ENCODE measurements around the gene SNX2.
"Not testable (repeated sequence)": the region's sequence is repeated elsewhere in the genome, so short reads cannot be mapped to it uniquely, and the experiment has no call there.

SNX2 gene

DNA sequence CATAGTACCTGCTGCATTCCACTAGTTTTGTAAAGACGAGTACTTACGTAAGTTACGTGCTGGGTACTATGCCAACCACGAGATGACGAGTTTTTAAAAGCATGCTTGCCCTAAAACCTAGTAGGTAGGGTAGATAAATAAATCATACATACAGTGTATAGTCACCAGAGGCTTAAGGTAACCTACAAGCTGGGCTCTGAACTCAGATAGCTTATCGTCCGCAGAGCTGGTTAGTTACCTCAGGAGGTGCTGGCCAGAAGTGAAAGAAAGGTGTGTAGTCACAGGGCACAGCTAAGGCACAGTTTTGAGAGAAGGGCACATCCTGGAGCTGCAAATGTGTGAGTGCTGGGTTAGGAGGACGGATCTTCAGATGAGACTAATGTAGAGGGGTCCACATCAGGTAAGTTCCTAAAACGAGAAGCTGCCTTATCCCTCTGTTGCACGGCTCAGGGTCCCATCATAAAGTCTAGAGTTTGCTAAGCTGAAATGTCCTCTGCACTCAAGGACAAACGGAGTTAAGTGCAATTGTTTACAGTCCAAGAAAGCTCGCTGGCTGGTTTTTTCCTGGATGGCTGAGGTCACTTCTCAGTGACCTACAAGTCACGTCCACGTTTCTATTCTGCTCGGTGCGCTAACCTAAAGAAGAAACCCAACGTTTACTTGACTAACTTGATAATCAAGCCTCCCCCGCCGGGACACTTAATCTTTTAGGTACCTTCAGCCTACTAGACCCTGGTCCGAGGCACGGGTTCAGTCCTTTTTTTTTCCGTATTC lies 69.4 kb downstream of the SNX2 start:
- DNase-seq (ENCODE audit: low read depth), result no peak

DNA sequence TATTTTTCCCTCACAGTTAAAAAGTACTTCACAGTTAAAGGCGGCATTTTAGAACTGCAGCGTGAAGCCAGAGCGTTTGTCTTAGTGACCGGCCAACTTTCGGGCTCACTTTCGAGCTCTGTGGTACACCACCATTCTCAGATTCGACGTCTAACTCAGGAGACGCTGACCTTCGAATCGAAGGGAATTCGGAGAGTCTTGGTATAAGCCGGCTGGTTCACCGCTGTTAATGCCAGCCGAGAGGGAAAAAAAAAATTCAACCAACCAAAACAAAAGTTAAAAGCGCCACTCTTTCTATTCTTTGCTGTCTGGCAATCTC lies 70.0 kb downstream of the SNX2 start:
- DNase-seq (ENCODE audit: low read depth), result no peak

DNA sequence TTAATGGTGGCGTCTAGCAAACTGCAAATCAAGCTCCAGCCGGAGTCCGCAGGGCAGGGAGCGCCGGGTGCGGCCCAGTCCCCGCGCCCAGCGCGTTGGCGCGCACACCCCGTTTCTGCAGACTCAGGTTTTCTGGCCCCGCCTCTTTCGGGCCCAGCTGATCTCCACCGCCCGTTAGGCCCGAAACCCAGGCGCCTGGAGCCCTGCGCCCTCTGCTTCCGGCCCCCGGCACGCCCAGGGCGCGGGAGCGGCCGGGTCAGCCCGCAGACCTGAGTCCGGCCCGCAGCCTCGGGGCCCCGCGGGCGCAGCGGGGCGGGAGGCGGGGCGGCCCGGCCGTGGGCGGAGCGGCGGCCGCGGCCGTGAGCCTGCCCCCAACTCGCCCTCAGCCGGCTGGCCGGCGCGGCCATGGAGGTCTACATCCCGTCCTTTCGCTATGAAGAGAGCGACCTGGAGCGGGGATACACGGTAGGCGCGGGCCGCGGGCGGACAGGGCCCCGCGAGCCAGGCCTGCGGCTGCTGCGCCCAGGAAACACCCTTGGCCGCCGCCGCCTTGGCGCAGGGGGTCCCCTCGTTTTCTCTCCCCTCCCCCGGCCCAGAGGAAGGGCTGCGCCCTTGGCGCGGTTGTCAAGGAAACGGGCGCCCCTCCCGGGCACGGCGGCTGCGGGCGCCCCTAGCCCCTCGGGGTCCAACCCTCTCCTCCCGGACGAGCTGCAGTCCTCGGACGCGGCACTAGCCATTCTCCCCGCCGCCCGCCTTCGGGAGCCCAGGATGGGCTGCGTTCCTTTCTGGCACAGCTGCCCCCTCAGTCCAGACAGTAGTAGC lies 70.6 kb downstream of the SNX2 start, which contains the start of gene SNX24:
Gene SNX24, plus strand, starts transcription at position 385 of the 822 bp plus-strand sequence. Its CDS starts 21 bp downstream, at position 406.
- peak; percentile 47 for DNase-seq (ENCODE audit: low read depth)

DNA sequence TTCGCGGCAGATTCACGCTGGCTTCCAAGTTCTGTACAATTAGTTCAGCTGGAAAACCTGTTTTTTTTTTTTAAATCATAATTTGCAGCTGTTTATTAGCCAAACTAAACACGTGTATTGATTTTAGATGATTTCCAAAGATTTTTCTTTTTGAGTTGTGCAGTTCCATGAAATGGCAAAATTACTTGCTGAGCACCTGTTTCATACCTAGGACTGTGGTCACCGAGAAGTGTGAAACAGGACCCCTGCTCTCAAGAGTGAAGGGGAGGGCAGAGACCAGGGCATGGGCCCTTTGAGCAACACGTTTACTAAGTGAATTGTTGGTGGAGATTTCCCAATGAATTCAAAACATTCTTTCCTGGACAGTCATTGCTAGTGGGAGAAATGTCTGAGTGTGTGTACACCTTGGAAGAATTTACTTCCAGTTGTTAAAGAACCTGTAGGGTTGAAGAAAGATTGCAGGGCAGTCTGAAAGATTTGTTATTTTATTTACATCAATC lies 71.2 kb downstream of the SNX2 start:
- DNase-seq (ENCODE audit: low read depth), result no peak

DNA sequence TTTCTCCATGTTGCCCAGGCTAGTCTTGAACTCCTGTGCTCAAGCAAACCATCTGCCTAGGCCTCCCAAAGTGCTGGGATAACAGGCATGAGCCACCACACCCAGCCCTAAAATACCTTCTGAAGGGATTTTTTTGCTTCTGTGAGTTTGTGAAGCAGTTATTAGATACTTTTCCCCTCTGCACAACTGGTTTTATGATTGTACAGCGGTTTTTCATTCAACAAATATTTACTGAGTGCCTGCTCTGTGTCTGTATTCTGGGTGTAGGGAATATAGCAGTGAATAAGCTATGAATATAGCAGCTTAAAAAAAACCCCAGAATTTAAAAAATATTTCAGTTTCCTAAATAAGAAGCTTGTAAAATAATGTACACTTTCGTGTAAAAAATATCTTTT lies 72.8 kb downstream of the SNX2 start:
- no peak for DNase-seq (ENCODE audit: low read depth)

DNA sequence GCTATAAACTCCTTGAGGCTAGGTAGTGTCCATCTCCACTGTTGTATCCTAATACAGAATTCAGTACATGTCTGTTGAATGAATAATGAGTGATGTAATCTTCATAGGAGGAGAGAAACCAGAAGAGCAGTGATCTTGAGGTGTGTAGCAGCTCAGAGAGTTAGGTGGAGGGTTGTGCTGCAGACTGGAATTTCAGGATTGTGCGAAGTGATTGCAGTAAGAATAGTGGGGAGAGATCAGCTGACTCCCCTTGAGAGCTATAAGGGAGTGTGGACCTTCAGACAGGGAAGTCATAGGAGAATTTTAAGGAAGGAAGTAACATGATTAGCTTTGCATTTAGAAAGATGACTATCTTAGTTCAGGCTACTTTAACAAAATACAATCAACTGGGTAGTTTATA lies 74.9 kb downstream of the SNX2 start:
- no peak for DNase-seq (ENCODE audit: low read depth)

DNA sequence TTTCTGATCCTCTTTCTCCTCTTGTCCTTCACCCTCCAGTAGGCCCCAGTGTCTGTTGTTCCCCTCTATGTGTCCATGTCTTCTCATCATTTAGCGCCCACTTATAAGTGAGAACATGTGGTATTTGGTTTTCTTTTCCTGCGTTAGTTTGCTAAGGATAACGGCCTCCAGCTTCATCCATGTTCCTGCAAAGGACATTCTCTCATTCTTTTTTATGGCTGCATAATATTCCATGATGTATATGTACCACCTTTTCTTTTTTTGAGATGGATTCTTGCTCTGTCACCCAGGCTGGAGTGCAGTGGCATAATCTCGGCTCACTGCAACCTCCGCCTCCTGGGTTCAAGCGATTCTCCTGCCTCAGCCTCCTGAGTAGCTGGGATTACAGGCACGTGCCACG lies 82.7 kb downstream of the SNX2 start:
- DNase-seq (ENCODE audit: low read depth), result not testable (repeated sequence)

DNA sequence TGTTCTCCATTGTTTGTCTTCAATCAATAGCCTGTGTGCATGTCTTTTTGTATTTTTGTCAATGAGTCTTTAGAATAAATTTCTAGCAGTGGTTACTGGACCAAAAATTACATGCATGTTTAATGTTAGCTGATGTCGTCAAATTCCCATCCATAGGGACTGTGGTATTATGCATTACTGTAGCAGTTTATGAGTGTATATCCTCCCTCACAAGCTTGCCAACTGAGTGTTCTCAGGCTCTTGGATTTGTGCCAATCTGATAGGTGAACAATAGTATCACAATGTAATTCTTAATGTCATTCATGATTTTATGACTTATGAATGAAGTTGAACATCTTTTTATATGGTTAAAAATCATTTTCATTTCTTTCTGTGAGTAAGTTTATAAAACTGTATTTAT lies 83.6 kb downstream of the SNX2 start:
- no peak for DNase-seq (ENCODE audit: low read depth)

DNA sequence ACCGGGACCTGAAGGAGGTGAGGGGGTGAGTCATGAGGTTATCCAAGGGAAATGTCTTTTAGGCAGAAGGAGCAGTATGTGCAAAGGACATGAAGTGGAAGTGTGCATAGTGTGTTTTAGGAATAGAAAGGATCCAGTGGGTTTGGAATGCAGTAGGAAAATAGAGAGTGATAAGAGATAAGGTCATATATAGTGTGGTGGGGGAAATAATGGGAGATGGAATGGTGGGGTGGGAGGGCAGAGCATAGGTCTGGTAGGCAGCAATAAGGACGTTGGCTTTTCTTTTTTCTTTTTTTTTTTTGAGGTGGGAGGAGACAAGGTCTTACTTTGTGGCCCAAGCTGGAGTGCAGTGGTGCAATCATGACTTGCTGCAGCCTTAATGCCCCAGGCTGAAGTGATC lies 88.4 kb downstream of the SNX2 start:
- DNase-seq (ENCODE audit: low read depth), result no peak

DNA sequence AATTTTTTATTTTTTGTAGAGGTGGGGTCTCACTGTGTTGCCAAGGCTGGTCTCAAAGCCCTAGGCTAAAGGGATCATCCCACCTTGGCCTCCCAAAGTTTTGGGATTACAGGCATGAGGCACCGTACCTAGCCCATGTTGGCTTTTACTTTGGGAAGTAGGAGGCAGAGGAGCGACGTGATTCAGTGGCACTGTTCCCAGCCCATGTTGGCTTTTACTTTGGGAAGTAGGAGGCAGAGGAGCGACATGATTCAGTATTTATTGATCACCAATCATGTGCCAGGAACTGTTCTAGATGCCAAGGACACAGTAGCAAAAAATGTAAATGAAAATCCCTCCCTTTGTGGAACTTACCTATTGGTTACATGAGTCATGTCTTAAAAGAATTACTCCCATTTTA lies 88.8 kb downstream of the SNX2 start:
- DNase-seq (ENCODE audit: low read depth), result no peak

DNA sequence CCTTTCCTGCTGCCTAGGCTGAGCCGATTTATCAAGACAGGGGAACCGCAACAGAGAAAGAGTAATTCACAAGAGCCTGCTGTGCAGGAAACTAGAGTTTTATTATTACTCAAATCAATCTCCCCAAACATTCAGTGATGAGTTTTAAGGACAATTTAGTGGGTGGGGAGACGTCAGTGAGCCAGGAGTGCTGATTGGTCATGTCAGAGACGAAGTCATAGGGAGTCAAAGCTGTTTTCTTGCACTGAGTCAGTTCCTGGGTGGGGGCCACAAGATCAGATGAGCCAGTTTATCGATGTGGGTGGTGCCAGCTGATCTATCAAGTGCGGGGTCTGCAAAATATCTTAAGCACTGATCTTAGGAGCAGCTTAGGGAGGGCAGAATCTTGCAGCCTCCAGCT lies 89.5 kb downstream of the SNX2 start:
- no peak for DNase-seq (ENCODE audit: low read depth)

DNA sequence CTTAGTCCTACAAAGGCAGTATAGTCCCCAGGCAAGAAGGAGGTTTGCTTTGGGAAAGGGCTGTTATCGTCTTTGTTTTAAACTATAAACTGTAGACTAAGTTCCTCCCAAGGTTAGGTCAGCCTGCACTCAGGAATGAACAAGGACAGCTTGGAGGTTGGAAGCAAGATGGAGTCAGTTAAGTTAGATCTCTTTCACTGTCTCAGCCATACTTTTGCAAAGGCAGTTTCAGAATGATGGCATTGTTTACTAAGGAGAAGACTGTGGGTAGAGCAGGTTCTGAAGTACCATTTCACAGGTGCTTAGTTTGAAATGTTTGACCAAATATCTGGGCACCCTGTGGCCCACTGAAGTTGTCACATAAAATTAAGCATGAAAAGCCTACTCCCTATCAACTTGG lies 90.0 kb downstream of the SNX2 start:
- DNase-seq (ENCODE audit: low read depth), result no peak

DNA sequence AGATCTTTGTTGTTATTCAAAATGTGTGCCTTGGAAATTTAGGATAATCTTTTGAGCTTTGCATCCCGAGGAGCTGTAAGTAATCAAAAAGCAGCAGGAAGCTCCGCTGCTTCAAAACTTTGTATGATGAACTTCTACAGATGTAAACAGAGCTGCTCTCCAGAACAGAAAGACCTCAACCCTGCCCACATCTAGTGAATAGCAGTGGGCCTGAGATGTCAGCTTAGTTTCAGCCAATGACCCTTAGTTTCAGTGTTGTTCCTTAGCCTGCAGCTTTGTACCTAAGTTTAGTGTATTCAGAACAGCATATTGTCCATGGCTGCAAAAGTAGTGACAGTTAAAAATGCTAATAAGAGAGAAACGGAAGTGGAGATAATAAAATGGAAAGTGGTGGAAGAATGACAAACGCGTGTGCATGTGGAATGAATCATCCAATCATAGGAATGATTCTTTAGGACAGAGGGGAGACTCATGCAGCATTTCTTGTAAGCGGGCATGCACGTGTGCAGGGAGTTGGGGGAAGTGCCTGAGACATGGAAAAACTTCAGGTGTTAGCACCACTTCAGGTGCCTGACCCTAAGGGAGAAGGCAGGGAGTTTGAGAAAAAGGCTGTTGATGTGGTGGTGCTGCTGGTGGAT lies 95.5 kb downstream of the SNX2 start:
- DNase-seq (ENCODE audit: low read depth), result no peak

DNA sequence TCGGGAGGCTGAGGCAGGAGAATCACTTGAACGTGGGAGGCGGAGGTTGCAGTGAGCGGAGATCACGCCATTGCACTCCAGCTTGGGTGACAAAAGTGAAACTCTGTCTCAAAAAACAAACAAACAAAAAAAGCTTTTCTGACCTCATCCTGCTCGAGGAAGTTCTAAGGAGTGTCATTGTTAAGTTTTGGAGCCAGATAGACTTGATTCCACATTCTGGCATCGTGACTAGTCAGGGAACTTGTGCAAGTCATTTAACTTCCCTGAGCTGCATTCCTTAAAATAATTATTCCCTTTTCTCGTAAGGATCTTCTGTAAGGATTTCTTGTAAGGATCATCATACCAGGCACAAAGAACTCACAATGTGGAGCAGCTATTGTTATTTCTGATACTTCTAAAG lies 96.8 kb downstream of the SNX2 start:
- no peak for DNase-seq (ENCODE audit: low read depth)

DNA sequence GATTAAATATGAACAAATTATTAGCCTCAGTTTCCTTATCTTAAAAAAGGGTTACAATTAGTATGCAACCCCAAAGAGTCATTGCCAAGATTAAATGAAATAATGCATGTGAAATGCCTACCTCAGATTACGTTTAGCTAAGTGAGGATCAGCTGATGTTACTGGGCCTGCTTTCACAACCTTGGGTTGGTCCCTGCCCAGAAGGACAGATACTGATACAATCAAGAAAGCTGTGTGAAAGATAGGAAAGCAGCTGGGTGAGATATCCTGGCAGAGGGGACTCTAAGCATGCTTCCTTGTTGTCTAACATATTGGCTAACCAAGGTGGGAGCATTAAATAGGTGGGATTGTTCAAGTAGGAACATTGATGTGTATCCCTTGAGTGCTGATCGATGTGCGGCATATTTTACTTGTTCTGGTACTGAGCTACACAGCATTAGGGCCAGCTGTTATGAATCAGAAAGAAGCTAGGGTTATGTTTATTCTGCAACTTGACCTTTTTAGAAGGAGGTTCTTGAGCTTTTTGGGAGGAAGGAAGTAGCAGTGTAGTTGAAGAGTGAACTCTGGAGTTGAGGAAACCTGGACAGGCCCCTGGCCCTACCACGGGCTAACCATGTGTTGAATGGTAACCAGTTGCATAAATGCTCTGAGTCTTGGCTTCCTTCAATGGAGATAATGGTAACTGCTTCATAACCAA lies 99.4 kb downstream of the SNX2 start:
- no peak for DNase-seq (ENCODE audit: low read depth)

DNA sequence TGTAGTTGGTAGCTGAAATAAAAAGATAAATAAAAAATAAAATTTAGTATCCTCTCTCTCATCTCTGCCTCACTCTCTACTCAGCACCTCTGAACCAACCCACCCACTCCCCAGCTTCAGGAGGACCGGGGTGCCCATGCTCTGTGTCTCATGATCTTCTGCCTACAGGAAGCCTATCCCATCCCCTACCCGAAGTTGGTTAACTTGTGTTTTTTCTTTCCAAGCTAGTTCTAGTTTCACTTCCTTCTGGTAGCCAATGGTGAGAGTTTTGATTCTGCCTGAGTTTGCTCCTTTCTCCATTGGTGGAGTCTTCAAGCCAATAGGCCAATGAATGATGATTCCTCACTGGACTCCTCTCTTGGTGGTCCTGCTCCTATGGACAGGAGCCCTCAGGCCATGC lies 102.6 kb downstream of the SNX2 start:
- DNase-seq (ENCODE audit: low read depth), result no peak

DNA sequence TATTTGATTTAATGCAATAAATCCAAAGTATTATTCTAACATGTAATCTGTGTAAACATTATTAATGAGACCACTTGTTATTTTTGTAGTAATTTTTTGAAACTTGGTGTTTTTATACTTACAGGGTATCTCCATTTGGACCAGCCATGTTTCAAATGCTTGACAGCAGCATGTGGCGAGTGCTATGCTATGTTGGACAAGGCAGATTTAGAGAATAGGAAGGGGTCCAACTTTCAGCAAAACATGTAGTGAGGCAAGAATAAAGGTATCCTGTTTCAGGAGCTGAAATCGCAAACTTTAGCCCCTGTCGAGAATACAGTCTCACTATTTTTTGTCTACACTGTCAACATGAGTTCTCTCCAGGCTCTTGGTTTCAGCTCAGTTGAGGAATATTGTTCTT lies 104.2 kb downstream of the SNX2 start:
- no peak for DNase-seq (ENCODE audit: low read depth)

Data from activated gamma-delta T cell treated with anti-CD3 and anti-CD28 coated beads, Interleukin-2, amount 50 U/mL, for 16 hours (primary cell).